ENCODE results near the gene RARB.

- TF ChIP-seq FOXM1 (IDR thresholded peaks at IDR 0.05; ENCODE audit: borderline replicate concordance) (no peak), ZNF384 (IDR thresholded peaks at IDR 0.05) (no peak), FOXA1 (IDR thresholded peaks at IDR 0.05) (no peak)
Observed at GRCh38 chr3:25520926-25521559, 93.0 kb downstream of the RARB start.
